Stimulated activated CD8-positive, alpha-beta memory T cell treated with anti-CD3 and anti-CD28 coated beads, Interleukin-15, amount 100 ng/mL, for 48 hours (primary cell): ENCODE results near the gene ARPC4.
A peak's percentile ranks its signal among the peaks of the same experiment; 100 is the strongest.
"Not testable (repeated sequence)": the region's sequence is repeated elsewhere in the genome, so short reads cannot be mapped to it uniquely, and the experiment has no call there.

Source experiments
- DNase-seq, 2 donors: peaks; one replicate each; pipeline ENCODE4 v3.0.0-alpha.2; 2020; ENCODE audit warnings: low read depth in 2 of 2

Gene ARPC4

DNA sequence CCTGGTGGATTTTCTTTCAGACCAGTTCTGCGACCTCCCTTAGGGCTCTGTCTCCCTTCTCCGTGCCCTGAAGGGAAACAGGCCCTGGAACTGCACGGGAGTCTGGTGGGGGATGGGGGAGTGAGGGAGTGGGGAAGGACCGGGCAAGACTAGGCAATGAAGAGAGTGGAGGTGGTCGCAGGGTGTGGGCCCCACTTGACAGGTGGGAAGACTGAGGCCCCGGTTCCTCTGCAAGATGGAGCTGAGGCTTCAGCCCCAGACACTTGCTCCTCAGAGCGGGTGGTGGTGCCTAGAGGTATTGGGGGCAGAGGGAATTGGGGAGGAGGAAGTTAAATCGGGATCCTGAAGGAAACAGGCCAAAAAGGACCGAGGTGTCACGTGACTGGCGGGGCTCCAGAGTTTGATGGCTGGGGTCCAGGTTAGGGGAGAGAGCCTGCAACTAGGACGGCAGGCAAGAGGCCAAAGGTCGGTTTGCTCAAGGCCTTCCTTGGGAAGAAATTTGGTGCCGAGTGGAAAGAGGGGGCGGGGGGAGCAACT lies 22.5 kb upstream of the ARPC4 start:
- no peak for DNase-seq

DNA sequence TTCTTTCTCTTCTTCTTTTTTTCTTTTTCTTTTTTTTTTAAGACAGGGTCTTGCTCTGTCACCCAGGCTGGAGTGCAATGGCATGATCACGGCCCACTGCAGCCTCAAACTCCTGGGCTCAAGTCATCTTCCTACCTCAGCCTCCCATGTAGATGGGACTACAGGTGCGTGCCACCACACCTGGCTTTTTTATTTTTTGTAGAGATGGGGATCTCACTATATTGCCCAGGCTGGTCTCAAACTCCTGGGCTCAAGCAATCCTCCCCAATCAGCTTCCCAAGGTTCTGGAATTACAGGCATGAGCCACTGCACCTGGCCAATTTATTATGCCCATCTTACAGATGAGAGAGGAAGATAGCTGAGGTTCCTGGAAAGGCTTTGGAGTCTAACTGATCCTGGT lies 21.9 kb upstream of the ARPC4 start:
- DNase-seq, result not testable (repeated sequence)

DNA sequence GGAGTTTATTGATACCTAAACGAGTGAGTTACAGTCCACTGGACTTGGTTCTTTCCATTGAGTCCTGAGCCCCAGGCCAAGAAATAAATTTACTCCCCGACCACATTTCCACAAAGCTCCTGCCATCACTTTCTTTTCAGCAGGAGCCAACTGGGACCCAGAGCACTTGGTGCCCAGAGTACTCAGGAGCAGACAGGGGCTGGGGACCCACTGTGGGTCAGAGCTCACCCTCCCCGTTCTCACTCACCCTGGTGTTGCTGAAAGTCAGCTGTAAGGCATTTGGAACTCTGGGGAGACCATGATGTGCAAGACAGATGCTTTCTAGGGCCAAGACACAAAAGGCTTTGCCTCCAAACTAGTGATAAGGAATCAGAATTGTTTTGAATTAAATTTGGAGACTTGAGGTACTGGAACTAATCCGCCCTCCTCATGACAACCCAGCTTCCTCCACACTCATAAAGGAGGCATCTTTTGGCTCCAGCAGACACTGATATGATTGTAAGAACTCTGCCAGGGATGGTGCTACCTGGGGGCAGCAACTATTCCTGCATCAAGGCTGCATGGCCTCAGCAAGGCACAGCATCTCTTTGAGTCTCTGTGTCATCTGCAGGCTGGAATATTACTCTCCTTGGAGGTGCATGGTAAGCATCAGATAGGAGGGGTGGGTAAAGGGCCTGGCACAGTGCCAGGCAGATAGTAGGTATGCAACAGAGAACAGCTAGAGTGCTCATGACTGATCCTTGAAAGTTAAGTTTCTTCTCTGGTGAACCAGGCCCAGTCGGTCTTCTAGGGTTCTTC lies 15.8 kb upstream of the ARPC4 start:
- no peak for DNase-seq

DNA sequence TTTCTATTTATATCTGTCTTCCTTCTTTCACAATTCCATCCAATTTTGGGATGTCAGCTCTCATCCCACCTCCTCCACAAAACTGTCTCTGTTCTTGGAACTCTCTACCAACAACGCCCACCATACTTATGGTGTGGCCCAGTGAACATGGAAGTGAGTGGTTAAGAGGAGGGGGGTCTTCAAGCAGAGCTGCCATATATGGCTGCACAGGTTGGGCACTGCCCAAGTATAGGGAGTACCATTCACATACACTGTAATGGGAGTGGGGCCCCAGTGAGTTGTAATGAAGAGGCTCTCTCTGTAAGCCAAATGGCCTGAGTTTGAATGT lies 15.2 kb upstream of the ARPC4 start:
- DNase-seq, result no peak

DNA sequence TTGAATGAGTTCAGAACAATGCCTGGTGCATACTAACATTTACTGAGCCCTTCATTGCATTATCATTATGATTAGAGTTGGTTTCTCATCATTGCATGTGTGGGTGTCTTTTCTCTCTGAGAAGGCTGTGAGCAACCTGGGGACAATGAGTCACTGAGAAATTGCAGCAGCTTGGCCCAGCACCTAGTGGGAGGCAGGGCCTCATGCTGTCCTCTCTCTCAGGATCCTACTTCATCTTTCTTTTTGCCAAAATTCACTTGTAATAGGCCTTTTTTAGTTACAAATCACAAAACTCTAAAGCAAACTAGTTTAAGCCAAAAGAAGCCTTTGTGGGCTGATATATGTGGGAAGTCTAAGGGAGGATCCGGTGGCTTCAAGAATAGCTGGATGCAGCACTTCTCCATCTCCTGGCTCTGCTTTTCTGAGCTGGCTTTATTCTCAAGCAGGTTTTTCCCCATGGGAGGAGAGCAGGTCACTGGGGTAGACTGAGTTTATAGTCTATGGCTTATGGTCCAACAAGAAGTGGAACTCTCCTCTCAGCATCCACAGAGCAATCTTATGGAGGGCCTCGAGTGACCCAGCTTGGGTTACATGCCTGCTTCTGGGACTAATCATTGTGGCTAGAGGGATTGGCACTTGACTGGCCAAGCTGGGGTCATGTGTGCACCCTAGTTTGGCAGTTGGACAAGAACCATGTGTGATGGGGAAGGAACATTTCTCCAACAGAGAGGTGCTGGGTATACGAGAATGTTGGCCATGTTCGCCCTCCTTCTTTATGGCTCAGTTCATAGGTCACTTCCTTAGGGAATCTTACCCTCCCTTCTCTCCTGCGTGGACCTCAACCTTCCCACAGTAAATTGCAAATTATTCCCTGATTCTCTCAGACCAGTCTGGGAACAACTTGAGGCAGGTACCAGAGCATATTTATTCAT lies 14.5 kb upstream of the ARPC4 start:
- peak; percentile 62 to 70 for DNase-seq

DNA sequence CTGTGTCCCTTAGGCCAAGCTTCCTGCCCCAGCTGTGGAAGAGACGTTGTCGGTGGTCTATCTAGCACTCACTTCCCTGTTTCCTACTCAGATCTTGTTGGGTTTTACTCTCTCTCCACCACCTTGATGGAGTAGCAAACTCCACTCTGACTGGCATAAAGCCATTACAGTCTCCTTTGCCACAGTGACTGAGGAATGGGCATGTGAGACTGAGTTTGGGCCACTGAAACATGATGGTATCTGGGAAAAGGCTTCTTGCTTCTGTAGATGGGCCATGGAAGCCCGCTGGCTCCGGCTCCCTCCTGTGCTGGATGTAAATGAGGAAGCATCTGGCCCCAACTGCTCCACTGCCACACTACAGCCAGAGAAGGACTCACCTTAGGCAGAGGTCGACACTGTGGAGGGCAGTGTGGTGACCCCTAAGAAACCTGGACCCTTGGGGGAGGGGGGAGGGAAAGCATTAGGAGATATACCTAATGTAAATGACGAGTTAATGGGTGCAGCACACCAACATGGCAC lies 13.7 kb upstream of the ARPC4 start:
- DNase-seq, result no peak

DNA sequence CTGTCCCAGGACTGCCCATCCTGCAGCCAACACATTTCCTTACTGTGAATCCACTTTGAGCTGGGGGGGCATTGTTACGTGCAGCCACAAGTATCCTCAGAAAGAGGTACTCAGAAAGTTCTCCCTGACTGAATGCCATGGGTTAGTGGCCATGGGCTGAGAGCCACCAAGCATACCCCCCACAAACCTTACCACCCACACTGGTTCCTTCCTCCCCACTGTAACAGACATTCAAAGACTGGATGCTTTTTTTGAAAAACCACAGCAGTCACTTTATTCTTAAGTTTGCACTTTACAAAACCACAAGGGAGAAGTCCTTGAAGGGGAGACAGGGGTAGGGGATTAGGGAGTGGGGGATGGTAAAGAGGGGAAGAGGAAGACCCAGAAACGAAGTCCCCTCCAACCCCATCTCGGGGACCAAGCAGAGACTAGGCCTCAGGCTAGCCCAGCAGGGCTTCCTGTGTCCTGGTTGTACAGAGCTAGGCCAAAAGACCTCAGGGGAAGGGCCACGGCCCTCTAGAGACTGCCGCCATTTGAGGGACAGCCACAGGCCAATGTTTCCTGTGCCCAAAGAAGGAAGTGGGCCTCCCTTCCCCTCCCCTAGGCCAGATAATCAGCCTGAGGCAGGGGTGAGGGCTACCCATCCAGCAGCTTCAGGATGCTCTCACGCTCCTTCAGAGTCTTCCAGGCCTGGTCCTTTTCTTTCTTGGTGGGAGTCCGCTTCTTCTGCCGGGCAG lies 13.0 kb upstream of the ARPC4 start:
- DNase-seq, result peak; percentile 48 to 57

DNA sequence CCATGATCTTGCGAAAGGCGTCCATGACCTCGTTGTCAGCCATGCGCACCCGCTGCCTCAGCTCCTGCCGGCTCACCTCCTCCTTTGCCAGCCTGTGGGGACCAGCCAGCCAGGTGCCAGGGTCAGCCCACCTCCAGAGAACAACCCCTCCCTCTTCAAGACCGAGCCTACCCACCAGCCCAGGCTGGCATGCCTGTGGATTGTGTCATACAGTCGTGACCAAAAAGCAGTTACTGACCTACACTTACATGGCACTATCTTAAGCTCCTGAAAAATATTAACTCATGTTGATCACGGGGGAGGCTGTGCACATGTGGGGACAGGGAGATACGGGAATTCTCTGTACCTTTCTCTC lies 12.4 kb upstream of the ARPC4 start:
- DNase-seq, result no peak

DNA sequence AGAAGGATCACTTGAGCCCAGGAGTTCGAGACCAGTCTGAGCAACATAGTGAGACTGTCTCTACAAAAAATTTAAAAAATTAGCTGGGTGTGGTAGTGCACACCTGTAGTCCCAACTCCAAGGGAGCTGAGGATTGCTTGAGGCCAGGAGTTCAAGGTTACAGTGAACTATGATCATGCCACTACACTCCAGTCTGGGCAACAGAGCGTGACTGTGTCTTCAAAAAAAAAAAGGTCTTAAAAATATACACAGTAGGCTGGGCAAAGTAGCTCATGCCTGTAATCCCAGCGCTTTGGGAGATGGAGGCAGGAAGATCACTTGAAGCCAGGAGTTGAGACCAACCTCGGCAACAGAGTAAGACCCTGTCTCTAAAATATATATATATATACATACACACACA lies 12.0 kb upstream of the ARPC4 start:
- DNase-seq, result no peak

DNA sequence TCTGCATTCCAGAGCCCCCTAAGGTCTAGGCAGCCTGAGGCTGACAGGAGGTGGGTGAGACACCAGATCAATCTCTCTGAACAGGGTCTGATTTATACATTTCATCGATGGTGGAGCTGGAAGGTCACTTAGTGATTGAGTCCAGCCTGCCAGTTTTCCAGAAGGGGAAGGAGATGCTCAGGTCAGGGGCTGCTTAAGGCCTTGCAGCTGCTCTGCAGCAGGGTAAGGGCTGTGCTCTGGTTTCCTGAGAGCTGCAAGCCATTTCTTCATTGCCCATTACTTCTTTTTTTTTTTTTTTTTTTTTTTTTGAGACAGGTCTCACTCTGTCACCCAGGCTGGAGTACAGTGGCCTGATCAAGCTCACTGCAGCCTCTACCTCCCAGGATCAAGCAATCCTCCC lies 11.3 kb upstream of the ARPC4 start:
- DNase-seq, result no peak

DNA sequence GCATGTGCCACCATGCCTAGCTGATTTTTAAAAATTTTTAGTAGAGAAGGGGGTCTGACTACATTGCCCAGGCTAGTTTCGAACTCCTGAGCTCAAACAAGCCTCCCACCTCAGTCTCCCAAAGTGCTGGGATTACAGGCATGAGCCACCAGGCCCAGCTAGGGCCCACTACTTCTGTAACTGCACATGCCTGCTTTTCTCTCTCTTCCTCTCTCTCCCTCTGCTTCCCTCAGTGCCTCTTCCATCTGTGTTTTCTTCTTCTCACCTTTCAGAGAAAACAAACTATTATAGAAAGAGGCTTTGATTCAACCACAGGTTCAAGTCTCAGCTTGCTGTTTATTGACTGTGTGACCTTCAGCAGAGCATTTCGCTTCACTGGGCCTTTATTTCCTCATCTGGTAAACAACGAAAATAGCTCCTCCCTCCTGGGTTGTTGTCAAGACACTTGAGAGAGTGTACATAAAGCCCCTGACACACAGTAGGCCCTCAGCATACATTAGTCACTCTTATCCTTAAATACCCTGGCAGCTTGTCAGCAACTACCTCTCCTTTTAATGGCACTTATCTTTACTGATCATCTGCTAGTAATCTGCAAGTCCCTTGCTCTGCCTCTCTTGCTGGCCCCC lies 10.8 kb upstream of the ARPC4 start:
- no peak for DNase-seq

DNA sequence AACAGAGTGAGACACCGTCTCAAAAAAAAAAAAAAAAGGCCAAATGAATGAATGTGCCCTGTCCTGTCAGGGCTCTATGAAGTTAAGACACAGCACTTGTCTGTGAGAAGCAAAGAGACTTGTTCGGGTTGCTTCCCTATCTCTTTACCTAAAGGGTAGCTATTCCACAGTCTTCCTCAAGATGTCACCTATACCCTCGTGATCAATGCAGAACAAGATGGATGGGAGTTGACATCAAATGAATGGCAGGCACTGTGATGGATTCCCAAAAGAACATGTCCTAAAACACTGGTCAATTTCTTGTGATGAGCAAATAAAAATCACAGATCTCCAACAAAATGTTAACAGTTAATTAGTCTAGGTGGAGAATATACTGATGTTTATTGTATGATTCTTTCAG lies 10.1 kb upstream of the ARPC4 start:
- DNase-seq, result no peak

DNA sequence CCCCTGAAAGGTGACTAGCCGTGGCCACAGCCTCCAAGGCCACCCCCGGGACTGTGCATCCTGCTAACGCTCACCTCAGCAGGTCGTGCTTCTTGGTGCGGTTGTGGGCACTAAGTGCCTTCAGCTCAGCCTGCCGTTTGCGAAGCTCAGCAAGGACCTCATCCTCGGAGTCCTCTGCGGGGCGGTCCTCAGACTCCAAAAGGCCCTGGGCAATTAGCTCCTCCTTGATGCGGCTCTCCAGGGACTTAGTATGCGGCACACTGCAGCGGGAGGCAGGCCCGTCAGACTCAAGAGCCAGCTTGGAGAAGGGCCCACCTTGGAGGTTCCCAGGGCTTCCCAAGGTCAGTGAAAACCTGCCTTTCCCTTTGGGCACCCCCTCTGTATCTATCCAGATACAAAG lies 8.9 kb upstream of the ARPC4 start:
- no peak for DNase-seq

DNA sequence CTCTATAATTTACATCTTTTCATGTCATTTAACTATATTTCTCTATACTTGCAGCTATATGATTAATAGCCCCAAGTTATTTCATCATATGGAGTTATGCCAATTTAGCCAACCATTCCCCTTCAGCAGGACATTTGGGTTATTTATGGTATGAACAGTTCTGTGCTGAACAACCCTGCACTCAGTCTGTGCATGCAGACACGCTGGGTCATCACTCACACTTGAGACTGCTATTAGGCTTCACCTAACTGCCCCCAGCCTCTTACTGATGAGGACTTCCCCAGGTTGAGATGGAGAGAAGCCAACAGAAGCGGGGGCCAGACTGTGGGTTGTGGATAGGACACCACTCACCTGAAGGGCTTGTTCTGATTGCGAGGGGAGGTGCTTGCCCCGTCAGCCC lies 7.9 kb upstream of the ARPC4 start:
- no peak for DNase-seq

DNA sequence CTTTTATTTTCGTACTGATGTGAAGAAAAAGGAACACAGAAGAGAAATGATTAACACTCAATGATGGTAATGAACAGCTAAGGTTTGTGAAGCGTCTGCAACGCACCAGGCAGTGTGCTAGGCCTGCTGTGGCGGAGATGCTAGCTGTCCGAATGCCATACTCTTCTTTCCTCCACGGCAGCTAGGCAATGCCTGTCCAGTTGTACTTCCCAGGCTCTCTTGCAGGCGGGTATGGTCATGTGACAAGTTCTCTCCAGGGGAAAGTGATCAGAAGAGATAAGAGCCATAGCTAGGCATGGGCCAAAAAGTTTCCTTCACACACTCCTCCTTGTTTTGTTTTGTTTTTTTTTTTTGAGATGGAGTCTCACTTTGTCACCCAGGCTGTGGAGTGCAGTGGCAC lies 7.3 kb upstream of the ARPC4 start:
- no peak for DNase-seq

DNA sequence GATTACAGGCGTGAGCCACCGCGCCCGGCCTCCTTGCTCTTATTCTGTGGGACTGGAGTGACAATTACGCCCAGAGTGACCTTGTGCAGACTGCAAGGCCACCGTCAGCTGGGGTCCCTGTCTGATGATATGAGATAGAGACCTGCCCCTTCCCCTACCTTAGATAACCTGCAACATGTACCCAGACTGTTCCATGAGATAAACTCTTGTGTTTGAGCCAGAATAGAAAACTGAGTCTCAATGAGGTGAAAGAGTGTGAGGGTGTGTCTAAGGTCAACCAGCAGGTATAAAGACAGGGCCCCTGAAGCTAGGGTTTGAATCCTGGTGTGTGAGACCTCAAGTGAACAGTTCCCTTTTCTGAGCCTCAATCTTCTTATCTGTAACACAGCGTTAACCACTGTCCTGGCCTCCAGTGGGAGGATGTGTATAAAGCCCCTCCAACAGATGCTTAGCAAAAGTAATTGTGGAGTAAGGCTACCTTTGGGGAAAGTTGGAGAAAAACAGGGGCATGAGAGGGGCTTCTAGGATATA lies 6.6 kb upstream of the ARPC4 start:
- no peak for DNase-seq

DNA sequence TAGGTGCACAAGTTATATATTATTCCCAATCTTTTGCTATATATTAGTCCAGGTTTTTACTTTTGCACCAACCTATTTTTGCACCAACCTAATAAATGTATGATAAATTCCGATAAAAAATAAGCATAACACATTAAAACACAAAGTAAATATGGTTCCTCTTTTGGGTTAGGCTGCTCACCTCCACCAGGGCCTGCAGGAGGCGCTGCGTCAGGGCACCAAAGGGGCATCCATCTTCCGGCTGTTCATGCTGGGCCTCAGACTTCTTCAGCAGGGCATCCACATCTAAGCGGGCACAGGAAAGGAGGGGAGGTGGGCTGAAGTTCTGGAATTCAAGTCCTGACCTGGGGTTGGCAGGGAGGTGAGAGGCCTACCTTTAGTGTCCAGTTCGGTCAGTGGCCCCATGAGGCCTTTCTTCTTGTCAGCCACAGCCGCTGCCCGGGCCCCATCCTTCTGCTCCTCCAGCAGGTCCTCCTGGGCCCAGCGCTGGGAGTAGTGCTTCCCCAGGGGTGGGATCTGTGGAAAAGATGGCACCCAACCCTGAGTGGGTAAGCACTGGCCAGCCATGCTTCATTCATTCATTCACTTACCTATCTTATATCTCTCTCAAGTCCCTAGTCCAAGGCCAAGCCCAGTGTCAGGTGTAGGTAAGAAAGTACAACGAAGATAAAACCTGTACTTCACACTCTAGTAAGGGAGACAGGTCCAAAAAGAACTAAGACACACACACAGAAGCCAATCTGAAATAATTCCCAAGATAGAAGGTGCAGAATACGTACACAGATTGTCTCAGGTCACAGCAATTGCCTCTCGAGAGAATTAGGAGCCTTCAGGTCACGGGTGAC lies 5.8 kb upstream of the ARPC4 start:
- no peak for DNase-seq

DNA sequence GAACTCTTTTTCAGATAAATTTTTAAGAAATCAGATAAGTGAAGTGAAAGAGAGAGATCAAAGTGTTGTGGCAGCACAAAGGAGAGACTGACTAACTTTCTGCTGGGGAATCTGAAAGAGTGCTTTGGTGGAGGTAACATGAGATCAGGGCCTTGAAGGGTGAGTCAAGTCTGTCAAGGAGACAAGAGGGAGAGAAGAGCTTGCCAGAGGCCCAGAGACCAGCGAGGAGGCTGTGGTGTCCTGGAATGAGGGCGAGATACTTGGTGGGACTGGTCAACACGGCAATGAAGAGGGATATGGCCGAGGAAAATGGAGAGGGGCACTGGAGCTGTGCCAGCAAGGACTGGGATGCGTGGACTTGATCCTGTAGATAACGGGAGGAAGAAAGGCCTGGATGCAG lies 5.2 kb upstream of the ARPC4 start:
- no peak for DNase-seq

DNA sequence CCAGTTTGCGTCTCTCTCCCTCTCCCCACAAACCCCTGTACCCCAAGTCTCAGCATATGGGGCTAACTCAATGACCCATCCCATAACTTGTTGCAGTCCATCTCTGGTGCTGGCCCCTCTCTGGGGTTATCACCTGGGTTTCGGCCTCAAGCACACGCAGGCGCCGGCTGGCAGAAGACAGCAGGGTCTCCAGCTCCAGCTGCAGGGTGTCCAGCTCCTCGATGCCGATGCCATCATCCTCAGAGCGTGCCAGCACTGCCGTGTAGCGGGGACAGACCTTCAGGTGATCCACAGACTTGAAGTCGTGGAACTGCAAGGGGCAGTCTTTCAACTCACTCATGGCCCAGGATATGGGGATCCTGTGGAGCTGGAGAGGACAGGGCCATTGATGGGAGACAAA lies 1.8 kb upstream of the ARPC4 start:
- DNase-seq, result no peak

DNA sequence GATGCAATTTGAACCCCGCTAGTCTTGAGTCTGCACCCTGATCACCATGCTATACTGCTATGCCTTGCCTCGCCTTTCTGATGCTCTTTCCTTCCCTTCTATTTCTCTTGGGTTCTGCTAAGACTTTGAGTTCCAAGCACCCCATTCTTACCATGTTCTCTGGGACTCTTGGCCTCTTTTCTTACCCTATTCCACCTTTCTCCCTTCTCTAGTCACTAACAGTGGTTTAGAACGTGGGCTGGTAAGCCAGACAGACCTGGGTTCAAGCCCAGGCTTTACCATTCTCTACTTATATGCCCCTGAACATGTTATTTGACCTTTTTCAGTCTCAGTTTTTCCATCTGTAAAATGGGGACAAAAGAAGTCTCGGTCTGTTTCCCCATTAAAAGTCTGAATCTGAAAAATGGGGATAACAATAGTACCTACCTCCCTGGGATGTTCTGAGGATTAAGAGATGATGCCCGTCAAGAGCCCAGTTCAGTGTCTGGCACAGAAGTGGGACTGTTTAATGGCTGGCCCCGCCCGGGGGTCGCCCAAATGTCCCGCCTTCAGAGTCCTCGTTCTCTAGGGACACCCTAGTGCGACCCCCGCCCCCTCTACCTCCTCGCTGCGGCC lies 985 bp upstream of the ARPC4 start:
- DNase-seq, result no peak
